DMS114 treated with DMSO at 0.1 percent for 48 hours (cell line): ENCODE data around the gene RABGAP1L.
"Not testable (repeated sequence)": the region's sequence is repeated elsewhere in the genome, so short reads cannot be mapped to it uniquely, and the experiment has no call there.

Experiments used
- DNase-seq: peaks from one replicate; lab custom pipeline; 2025; ENCODE audit not compliant: unreplicated experiment; lab: John Stamatoyannopoulos, UW

RABGAP1L gene

DNA sequence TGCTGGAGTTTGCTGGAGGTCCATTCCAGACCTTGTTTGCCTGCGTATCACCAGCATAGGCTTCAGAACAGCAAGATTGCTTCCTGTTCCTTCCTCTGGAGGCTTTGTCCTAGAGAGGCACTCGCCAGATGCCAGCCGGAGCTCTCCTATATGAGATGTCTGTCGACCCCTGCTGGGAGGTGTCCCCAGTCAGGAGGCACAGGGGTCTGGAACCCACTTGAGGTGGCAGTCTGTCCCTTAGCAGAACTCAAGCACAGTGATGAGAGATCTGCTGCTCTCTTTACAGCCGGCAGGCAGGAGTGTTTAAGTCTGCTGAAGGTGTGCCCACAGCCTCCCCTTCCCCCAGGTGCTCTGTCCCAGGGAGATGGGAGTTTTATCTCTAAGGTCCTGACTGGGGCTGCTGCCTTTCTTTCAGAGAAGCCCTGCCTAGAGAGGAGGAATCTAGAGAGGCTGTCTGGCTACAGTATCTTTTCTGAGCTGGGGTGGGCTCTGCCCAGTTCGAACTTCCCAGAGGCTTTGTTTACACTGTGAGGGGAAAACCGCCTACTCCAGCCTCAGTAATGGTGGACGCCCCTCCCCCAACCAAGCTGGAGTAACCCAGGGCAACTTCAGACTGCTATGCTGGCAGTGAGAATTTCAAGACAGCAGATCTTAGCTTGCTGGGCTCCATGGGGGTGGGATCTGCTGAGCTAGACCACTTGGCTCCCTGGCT lies 493.4 kb downstream of the RABGAP1L start:
- no peak for DNase-seq

DNA sequence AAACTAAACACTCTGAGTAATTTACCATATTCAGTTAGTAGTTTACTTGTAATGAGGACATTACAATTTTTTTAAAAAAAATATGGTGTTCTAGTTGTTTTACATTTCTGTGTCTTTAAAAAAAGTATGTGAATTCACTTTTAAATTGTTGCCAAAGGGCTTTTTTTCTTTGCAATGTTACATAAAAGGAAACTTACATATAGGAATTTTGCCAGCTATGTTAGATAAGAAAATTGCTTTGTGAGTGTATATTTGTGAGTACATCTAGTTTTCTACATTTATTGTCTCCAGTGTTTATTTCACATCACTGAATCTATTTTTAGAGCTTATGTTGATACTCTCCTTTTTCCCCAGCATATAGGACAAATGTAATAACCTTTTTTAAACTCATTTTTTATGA lies 495.2 kb downstream of the RABGAP1L start:
- DNase-seq: no peak

DNA sequence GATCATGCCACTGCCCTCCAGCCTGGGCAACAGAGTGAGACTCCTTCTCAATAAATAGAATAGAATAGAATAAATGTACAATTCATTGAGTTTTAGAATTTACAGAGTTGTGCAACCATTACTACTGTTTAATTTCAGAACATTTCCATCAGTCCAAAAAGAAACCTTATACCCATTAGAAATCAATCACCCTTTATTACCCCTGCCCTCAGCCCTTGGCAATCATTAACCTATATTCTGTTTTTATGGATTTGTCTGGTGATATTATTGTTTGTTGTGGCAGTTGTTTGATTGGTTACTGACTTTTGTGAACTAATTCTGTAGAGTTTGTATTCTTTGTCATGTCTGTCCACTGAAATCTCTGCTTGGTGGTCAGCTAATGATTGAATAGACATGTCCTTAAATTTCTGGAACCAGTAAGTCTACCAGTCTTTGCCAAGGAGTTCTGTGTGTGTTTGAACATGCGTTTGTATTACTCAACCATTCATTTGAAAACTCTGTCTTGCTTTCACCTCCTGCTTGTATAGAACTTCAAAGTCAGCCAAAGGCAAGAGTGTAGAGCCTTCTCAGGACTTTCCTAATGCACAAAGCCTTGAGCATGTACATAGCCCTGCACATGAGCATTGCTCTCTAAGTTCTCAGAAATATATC lies 497.2 kb downstream of the RABGAP1L start:
- no peak for DNase-seq

DNA sequence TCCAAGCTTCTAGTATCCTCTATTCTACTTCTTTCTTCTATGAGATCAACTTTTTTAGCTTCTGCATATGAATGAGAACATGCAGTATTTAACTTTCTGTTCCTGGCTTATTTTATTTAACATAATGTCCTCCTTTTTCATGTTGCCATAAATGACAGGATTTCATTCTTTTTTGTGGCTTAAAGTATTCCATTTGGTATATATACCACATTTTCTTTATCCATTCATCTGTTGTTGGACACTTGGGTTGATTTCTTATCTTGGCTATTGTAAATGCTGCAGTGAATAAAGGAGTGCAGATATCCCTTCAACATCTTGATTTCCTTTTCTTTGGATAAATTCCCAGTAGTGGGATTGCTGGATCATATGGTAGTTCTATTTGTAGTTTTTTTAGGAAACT lies 498.1 kb downstream of the RABGAP1L start:
- DNase-seq: no peak

DNA sequence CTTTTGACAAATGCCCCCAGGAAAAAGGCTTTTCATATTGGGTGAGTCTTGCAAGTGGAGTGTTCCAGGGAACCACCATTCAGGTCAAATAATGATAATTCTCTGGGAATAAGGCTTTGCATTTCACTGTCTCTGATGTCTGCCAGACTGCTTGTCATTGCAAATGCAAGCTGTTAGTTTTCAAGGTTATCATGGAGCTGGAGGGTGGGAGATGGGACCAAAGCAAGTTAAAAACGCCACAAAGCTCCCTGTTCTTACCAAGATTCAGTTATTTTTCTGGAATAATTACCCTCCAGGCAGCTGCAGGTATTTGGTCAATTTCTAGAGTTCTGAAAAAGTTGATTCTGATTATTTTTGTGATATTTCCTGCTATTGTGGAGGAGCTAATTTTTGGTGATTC lies 498.6 kb downstream of the RABGAP1L start:
- no peak for DNase-seq

DNA sequence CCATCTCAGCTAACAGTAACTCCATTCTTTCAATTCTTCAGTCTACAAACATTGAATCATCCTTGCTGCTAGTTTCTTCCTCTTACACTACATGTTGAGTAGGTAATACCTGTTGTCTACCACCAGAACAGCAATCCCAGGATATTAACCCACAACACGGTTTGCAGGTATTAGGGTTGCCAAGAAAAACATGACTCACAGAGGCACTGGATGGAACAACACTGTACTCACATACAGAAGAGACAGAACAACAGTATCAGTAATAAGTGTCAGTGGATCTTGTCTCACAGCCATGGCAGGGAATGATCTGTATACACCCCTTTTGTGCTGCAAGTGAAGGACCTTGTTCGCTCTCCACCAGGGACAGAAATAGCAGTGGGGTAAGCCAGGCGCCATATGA lies 500.5 kb downstream of the RABGAP1L start:
- DNase-seq: no peak

DNA sequence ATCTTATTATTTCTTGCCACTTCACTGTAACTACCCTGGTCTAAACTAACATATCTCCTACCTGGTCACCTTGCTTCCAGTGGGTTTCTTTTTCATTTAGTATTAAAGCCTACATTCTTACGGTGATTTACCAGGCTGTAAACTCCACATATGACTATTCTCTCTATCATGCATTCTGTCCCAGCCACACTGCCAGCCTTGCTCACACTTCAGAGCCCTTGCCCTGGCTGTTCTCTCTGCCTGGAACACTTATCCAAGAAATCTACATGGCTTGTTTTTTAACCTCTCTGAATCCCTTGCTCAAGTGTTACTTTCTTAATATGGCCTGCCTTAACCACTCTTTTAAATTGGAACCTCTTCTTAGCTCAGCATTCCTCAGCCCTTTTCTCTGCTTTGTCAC lies 501.2 kb downstream of the RABGAP1L start:
- no peak for DNase-seq

DNA sequence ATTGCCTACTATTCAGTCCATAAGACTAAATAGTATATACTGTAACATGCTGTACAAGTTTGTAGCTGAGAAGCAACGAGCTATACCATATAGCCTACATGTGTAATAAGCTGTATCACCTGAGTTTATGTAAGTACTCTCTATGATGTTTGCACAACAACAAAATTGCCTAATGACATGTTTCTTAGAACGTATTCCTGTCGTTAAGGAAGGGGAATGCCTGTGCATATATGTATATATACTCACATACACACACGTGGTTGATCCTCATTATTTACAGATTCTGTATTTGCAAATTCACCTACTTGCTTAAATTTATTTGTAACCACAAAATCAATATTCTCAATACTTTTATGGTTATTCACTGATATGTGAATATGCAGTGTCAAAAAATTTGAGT lies 504.0 kb downstream of the RABGAP1L start:
- no peak for DNase-seq

DNA sequence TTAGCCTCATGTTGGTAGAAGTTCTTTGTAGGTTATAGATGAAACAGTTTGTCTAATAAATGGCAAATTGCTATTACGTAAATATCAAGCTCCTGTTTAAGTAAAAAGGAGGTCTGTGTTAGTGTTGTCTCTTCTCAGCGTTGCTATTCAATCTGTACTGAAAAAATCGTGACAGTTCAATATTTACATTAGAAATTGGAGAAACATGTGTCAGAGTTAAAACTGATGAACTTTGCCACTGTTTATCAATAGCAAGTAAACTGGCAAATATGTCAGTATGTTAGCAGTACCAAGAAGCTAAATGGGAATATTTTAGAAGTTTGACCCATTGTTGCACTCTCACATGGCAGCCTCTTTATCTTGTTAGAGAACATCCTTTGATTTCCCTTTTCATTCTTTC lies 506.9 kb downstream of the RABGAP1L start:
- no peak for DNase-seq

DNA sequence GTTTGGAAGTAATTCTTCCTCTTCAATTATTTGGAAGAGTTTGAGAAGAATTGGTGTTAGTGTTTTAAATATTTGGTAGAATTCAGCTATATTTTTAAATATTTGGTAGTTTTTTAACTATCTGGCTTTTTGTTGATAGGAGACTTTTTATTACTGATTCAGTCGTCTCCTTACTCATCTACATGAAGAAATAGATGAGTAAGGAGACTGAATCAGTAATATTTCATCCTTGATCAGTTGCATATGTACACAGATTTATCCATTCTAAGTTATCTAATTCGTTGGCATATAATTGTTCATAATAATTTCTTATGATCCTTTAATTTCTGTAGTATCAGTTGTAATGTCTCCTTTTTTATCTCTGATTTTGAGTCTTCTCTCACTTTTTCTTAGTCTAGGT lies 512.5 kb downstream of the RABGAP1L start:
- no peak for DNase-seq

DNA sequence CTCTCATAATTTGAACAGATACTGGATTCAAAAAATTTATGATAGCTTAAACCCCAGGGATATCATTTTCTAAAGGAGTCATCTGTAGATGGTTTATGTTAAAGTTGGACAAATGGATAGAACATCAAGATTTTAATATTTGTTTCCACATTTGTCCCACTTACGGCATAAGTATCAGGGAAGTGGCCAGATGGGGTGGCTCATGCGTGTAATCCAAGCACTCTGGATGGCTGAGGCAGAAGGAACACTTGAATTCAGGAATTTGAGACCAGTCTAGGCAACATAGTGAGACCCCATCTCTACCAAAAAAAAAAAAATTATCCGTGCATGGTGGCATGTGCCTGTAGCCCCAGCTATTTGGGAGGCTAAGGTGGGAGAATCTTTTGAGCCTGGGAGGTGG lies 517.5 kb downstream of the RABGAP1L start:
- DNase-seq: no peak

DNA sequence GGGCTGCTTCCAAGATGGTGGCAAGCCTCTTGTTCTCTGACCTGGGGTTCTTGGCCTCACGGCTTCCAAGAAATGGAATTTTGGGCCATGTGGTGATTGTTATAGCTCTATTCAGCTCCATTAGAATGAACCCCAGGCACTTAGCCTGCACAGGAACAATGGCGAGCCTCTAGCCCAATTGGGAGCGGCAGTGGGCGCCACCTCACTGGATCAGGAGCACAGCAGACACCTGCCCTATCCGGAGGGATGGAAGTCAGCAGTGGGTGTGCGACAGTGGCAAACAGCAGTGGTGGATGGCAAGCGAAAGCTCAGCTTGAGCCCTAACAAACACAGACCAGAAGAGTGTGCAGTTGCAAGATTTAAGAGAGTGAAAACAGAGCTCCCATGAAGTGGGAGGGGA lies 519.3 kb downstream of the RABGAP1L start:
- DNase-seq: no peak

DNA sequence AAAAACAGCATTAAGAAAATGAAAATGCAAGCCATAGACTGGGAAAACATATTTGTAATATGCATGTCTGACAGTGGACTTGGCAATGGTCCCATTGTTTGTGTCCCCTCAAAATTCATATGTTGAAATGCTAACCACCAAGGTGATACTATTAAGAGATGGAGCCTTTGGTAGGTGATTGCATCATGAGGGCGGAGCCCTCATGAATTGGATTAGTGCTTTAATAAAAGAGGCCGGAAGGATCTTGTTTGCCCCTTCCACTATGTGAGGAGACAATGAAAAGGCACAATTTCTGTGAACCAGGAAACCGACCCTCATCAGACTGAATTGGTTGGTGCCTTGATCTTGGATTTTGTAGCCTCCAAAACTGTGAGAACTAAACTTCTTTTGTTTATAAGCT lies 520.8 kb downstream of the RABGAP1L start:
- no peak for DNase-seq

DNA sequence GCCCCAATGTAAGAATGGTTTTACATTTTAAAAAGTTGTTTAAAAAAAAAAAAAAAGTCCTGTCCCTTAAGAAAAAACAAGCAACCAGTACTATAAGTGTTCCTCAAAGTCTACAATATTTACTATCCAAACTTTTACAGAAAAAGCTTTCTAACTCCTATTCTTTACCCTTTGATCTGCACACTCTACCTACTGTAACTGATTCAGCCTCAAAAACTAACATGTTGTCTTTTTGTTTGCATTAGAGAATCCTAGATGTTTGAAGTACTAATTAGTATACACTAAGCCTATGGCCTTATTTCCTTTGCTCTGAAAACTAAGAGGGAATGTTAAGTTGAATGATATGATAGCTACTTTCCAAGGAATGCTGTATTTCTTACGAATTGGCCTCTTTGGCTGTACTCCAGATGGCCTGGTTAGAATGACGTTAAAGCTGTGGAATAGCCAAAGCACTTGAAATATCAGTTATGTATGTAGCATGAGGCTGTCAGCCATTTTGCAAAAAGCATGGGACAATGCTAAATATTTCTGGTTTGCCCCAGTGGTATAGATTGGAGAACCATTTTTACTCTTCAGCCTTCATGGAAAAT lies 523.2 kb downstream of the RABGAP1L start:
- DNase-seq: no peak

DNA sequence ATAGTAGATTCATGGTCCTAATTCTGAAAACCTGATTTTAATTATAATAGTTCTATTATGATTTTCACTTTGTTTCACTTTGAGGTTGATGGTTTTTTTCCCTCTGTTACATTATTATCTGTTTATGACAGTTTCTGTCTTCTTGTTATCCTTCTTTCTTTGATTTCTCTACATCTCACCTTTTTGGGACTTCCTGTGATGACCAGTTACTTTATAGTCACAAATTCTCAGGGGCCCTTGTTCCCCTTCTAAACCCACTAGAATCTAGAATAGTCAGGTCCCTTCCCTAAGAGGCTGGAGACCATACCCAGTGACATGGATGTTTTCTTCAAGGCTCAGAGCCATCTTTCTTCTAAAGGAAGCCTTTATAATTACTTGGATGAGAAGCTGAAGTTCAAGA lies 526.9 kb downstream of the RABGAP1L start:
- DNase-seq: no peak

DNA sequence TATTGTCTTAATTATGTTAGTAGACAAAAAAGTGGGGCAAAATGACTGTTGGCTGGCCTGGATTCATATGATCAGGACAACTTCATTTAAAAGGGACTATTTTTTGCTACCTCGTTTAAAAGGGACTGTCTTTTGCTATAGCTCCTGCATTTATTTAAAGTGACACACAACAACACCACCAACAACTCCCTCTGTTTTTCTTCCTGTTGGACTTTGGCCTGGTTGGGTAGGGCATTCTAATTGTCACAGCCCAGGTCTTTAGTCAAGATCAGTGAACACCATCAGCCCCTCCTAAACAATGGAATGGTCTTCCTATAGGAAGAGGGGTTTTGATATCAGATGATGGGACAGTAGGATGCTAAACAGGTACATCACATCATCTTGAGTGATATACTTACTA lies 530.2 kb downstream of the RABGAP1L start:
- DNase-seq: no peak

DNA sequence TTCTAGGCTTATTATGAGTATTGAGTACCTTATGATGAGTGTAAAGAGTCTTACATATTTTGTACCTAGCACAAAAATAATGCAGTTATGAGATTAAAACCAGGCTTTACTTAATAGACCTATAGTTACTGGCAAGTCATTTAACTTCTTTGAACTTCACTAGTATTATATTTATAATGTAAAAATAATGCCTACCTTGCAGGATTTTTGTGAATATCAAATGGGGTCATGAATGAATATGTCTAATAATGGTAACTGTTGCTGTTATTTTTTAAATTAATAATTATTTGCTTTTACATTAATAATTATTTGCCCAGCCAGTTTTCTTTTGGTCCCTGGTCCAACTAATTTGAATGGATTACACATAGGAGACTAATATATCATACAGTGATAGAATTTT lies 530.9 kb downstream of the RABGAP1L start:
- no peak for DNase-seq

DNA sequence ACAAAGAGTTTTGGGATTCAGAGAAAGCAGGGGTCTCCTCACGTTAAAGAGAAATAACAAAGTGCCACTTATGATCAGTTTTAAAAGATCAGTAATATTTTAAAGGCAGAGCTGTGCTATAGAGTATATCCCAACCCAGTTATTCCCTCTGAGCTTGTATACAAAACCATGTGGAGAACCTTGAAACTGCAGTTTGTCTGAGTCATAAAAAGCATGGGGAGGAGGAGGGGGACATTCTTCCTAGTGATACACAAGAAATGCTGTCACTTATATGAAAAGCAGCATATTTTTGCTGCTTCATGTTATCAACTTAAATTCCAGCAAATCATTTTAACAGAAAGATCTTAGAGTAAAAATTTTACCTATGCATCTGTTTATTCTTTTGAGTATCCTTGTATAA lies 533.0 kb downstream of the RABGAP1L start:
- no peak for DNase-seq

DNA sequence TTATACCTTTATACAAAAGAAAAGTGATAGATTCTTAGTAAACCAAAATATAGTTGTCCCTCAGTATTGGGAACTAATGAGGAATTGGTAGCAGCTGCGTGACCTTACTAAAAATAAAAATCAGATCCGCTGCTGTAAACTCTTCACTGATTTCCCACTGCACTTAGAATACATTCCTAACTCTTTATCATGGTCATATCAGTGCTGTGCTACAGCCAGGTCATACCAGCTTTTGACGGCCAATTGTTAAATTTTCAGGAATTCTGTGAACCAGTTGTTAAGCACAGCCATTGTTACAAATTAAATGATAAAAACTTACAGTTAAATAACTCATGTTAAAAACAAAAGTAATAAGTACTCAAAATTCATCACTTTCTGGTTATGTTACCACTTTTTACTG lies 533.8 kb downstream of the RABGAP1L start:
- no peak for DNase-seq

DNA sequence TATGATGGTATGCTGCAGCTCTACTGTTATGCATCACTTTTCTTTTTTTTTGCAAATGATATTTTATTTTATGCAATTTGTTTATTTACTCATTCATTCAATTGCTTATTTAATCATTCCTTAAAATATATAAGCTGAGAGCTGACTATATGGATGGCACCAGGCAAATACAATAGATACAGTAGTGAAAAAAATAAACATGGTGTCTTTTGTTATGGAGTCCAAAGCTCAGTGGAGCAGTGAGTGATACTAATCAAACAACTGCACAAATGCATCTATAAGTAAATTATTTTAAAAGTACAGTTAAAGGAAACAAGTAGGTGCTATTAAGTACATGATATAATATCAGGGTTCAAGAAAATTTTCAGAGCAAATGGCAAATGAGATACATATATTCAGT lies 534.2 kb downstream of the RABGAP1L start:
- not testable (repeated sequence) for DNase-seq

DNA sequence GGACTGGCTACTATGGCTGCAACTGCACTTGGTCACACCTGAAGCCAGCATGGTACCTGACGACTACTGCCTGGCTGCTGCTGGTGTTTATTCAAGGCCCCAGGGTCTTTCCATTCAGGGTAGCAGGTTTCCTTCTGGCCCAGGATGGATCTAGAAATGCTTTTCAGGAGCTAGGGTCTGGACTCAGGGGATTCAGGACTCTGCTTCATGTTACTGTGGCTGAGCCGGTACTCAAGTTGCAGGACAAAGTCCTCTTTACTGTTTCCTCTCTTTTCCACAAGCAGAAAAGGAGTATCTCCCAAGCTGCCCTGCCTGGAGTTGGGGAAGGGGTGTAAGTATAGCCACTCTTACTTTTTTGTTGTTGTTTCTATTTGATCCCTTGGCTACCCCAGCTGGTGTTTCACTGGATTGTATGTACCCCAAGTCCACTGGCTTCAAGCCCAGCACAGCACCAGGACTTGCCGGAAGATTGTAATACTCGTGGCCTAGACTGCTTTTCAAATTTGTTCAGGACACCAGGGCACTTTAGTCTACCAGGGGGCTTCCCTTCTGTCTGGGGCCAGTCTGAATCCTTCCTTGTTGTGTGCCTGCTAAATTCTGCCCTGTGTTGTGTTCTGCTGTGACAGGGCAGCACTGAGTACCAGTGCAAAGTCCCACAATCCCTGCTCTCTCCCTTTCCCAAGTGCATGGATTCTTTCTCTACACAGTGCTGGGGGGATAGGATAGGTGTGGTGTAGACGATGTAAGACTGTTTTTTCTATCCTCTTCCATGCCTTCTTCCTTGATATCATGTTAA lies 536.9 kb downstream of the RABGAP1L start:
- DNase-seq: no peak

DNA sequence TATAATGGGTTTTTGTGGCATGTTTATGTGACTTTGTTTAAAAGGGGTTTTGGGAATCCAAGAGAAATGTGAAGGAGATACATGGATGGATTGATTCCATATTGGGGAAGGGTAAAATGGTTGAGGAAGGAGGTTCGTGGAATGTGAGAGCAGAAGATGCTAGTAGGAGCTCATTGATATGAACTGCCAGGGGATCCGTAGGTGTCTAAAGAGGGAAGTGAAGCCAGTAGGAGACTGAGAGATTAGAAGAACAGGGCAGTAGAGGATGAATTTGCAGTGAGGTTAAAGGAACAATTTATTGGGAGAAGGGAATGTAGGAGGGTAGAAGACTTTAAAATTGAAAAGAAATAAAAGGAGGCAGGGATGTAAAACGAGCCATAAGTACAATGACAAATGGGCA lies 541.0 kb downstream of the RABGAP1L start:
- DNase-seq: no peak
